Heart left ventricle (tissue), 16 donors: ENCODE data around the gene PACRG. TPM values are rescaled to one million over a fixed set of nuclear protein-coding genes. Genes with fewer than 3 reads are reported as not detected.

ENCODE experiments used
- ATAC-seq, 4 donors: fragments of 200-7000 bp; cut with Tn5 transposase; one replicate each; pipeline ENCODE4 v1.9.1; 2020 to 2022; ENCODE audit warnings: moderate library complexity in 4 of 4, mild to moderate bottlenecking in 3 of 4, moderate number of reproducible peaks in 1 of 4
- DNase-seq, 5 donors: peaks; one replicate each; pipeline ENCODE4 v3.0.0-alpha.2; 2020
- H3K27ac ChIP-seq, 12 donors: fragments of 200-600 bp; sonication (generic) in 4 of 12; one replicate each; pipeline versions ENCODE4 v1.5.0 to v1.8.0; 2016 to 2022; ENCODE audit warnings: mild to moderate bottlenecking in 2 of 12
- H3K27me3 ChIP-seq, 9 donors: fragments of 200-600 bp; sonication (generic) in 2 of 9; one replicate each; pipeline versions ENCODE4 v1.5.1 to v1.8.0; 2016 to 2022; ENCODE audit warnings: mild to moderate bottlenecking in 3 of 9
- H3K36me3 ChIP-seq, 9 donors: fragments of 200-600 bp; sonication (generic) in 2 of 9; one replicate each; pipeline versions ENCODE4 v1.5.0 to v1.8.0; 2018 to 2022; ENCODE audit warnings: mild to moderate bottlenecking in 2 of 9
- H3K4me1 ChIP-seq, 12 donors: fragments of 200-600 bp; sonication (generic) in 4 of 12; one replicate each; pipeline versions ENCODE4 v1.5.0 to v1.8.0; 2016 to 2022; ENCODE audit warnings: mild to moderate bottlenecking in 3 of 12
- H3K4me3 ChIP-seq, 12 donors: fragments of 200-600 bp; sonication (generic) in 4 of 12; one replicate each; pipeline versions ENCODE4 v1.5.0 to v1.8.0; 2017 to 2022; ENCODE audit warnings: mild to moderate bottlenecking in 9 of 12, moderate library complexity in 4 of 12
- H3K9me3 ChIP-seq, 12 donors: fragments of 200-600 bp; sonication (generic) in 4 of 12; one replicate each; pipeline versions ENCODE4 v1.5.0 to v1.8.0; 2016 to 2022; ENCODE audit warnings: mild to moderate bottlenecking in 1 of 12
- CTCF ChIP-seq, 12 donors: fragments of 200-600 bp; sonication (generic) in 4 of 12; IDR thresholded peaks; one replicate each; pipeline versions ENCODE4 v1.5.0 to v1.8.0; 2018 to 2022; ENCODE audit warnings: antibody characterized with exemption in 12 of 12, mild to moderate bottlenecking in 5 of 12
- POLR2A ChIP-seq, 2 donors: fragments of 450-650 bp; IDR thresholded peaks; one replicate each; pipeline ENCODE4 v1.6.1; 2017; ENCODE audit warnings: antibody characterized with exemption in 2 of 2, mild to moderate bottlenecking in 2 of 2, moderate library complexity in 2 of 2
- WGBS, 4 donors: extraction: QIAGEN DNeasy Blood & Tissue Kit in 2 of 4; methylation state at CpG; one replicate each; pipeline versions ENCODE4 v1.1.5 to v1.1.7; 2013 to 2018; 5-methylcytosine and 5-hydroxymethylcytosine counted together
- intact Hi-C, 10 donors: fragments of 100-400 bp; cut with DNase I; formaldehyde crosslinking; loops; one replicate each; pipeline versions ENCODE4 v1.11.1 to v1.14.2; 2022
- polyA plus RNA-seq, 2 donors: library from polyadenylated mRNA; stranded (reverse); fragments of 200-250 nt; gene quantifications; one replicate each; pipeline ENCODE4 v1.2.3, GENCODE V29; 2013
- total RNA-seq, 9 donors: library from RNA; depleted of rRNA in 2 of 9; stranded (reverse); fragments of >200 nt in 2 of 9; fragmentation: NEBNext Ultra II Directional in 3 of 9; extraction: Animal tissue kit (Norgen Biotek cat#: 25700) in 3 of 9; gene quantifications; one replicate each; pipeline versions ENCODE4 v1.1.0 to v1.2.4, GENCODE V29; 2016 to 2023
- donor health status: ischemic (EF 13 %, LVEDD 7.1; RV severe dilation, severe dysfunction).
- donor health status: healthy with polysubstance abuse.
- donor health status: DM: no; HTN: yes; CAD: no.
- donor health status: DM: no; HTN: no; CAD: no.
- donor health status: ischemic (EF 25% LVEDD 6.9; RV normal size, moderate dysfunction).
- donor health status: ischemic (EF 25% LVEDD 5.7; RV mildly dilated, moderate dysfunction).
- donor health status: healthy.
- donor health status: DM: yes; HTN: yes; CAD: no.
- donor health status: ischemic (EF 35%, LVEDD 5.7; RV mildly dilated, moderate dysfunction).
- donor health status: nonischemic (EF 11% LVEDD 7.7; RV severe dilation, severe dysfunction).
- donor health status: DM: yes; HTN: yes; CAD: no.
- donor health status: PGD.
- donor health status: ischemic (EF 29% LVEDD 5.4; RV normal size, mild dysfunction).
- donor health status: nonischemic (EF 23%, LVEDD 6.1; RV moderate dilation, normal function).

PACRG gene
- total and polyA plus RNA-seq, 11 donors = 2.0 to 83.3 (median 11.8) TPM

GRCh38 chr6:162857326-162857725, 129.6 kb downstream of the PACRG start:
- H3K9me3 ChIP-seq = no peaks in the 10 kb centered on the region
- intact Hi-C loops = loop anchor here in 5 of 10 donors (5.0 to 10.0 kb wide), 6 partner anchors 307 to 1247 kb away; partner anchors contain the start of gene QKI (in 3 of the 5)
- peak overlapping the region in 9 of 12 donors; percentile 10 to 50 (median 35) for H3K4me3 ChIP-seq
- H3K36me3 ChIP-seq = no peaks in the 10 kb centered on the region
- 42 to 53% (median 45%) methylated on average over 2 of the region's 2 CpGs for WGBS, 4 donors
- peaks cover 0 to 10% (median 0%) of the 10 kb centered on the region in 12 donors for H3K4me1 ChIP-seq
- no peak for DNase-seq
- H3K27me3 ChIP-seq = no peaks in the 10 kb centered on the region
- H3K27ac ChIP-seq = peak overlapping the region in 11 of 12 donors; percentile 10 to 75 (median 56)
- peak in 1 of 4 donors; percentile 7 for ATAC-seq
- TF ChIP-seq CTCF (IDR thresholded peaks at IDR 0.05) = no peak
- no peak for TF ChIP-seq POLR2A (IDR thresholded peaks at IDR 0.05)

- WGBS, 4 donors = 78 to 88% (median 83%) methylated on average over 3 of the region's 3 CpGs
- Histone ChIP-seq H3K4me1 (peaks cover 0 to under 1% (median 0%) of the 10 kb centered on the region in 12 donors), H3K36me3 (no peaks in the 10 kb centered on the region), H3K9me3 (no peaks in the 10 kb centered on the region), H3K27me3 (no peaks in the 10 kb centered on the region), H3K4me3 (no peak overlapping the region), H3K27ac (no peak overlapping the region)
- DNase-seq (no peak), ATAC-seq (no peak)
- TF ChIP-seq POLR2A (IDR thresholded peaks at IDR 0.05) (no peak), CTCF (IDR thresholded peaks at IDR 0.05) (no peak)
- intact Hi-C loops = no loop called here
Observed at GRCh38 chr6:162862462-162862861, 134.7 kb downstream of the PACRG start.

- H3K9me3 ChIP-seq = no peaks in the 10 kb centered on the region
Observed at GRCh38 chr6:162862941-162863340, 135.2 kb downstream of the PACRG start.

GRCh38 chr6:162863821-162864220, 136.0 kb downstream of the PACRG start:
- 76 to 85% (median 84%) methylated on average over 1 of the region's 1 CpG for WGBS, 4 donors
- TF ChIP-seq POLR2A (IDR thresholded peaks at IDR 0.05) (no peak), CTCF (IDR thresholded peaks at IDR 0.05) (no peak)
- Histone ChIP-seq H3K36me3 (no peaks in the 10 kb centered on the region), H3K9me3 (no peaks in the 10 kb centered on the region), H3K27ac (no peak overlapping the region), H3K27me3 (no peaks in the 10 kb centered on the region), H3K4me3 (no peak overlapping the region), H3K4me1 (no peaks in the 10 kb centered on the region)
- DNase-seq (no peak), ATAC-seq (no peak)
- intact Hi-C loops = no loop called here

More at GRCh38 chr6:162862941-162863340, 135.2 kb downstream of the PACRG start:
- Histone ChIP-seq H3K27ac (no peak overlapping the region), H3K36me3 (no peaks in the 10 kb centered on the region), H3K4me1 (no peaks in the 10 kb centered on the region), H3K27me3 (no peaks in the 10 kb centered on the region), H3K4me3 (no peak overlapping the region)
- ATAC-seq (no peak), DNase-seq (no peak)
- intact Hi-C loops = no loop called here
- WGBS, 4 donors = 95 to 97% (median 96%) methylated on average over 5 of the region's 5 CpGs
- TF ChIP-seq CTCF (IDR thresholded peaks at IDR 0.05) (no peak), POLR2A (IDR thresholded peaks at IDR 0.05) (no peak)
